GM21528 (cell line): ENCODE data around the gene CEP152.

Experiments
- ATAC-seq: cut with Tn5 transposase; IDR thresholded peaks from one replicate; pipeline ENCODE4 v1.9.1; 2021; ENCODE audit warnings: mild to moderate bottlenecking, moderate library complexity; ENCODE audit not compliant: unreplicated experiment, low FRiP score

CEP152 gene

DNA sequence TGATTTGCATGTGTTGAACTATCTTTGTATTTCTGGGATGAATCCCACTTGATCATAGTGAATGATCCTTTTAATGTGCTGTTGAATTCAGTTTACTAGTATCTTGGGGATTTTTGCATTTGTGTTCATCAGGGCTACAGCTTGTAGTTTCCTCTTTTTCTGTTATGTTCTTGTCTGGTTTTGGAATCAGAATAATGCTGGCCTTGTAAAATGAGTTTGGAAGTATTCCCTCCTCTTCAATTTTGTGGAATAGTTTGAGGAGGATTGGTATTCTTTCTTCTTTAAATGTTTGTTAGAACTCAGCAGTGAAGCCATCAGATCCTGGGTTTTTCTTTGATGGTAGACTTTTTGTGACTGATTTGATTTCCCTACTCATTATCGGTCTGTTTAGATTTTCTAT, 102.2 kb downstream of the CEP152 start:
- no peak for ATAC-seq

DNA sequence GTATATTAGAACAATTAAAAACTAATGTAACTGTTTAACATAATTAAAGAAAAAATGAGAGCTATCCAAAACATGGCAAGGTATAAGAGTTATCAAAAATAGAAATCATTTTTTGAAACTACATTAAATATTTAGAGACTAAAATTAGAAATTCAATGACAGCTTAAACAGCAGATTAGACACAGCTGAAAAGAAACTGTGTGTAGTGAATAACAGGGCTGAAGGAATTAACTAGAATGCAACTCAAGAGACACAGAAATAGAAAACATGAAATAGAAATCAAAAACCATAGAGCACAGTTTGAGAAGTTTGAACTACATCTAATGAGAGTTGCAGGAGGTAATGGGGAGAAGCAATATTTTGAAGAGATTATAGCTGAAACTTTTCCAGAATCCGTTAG, 105.5 kb downstream of the CEP152 start:
- no peak for ATAC-seq

GRCh38 chr15:48703544-48703943, 107.3 kb downstream of the CEP152 start:
- ATAC-seq: no peak

- no peak for ATAC-seq
Measured at GRCh38 chr15:48702569-48703236, 108.2 kb downstream of the CEP152 start.

- ATAC-seq: no peak
Measured at GRCh38 chr15:48696627-48697312, 114.1 kb downstream of the CEP152 start.

GRCh38 chr15:48695827-48696573, 114.9 kb downstream of the CEP152 start:
- ATAC-seq: no peak

- no peak for ATAC-seq
Measured at GRCh38 chr15:48695088-48695826, 115.6 kb downstream of the CEP152 start.

DNA sequence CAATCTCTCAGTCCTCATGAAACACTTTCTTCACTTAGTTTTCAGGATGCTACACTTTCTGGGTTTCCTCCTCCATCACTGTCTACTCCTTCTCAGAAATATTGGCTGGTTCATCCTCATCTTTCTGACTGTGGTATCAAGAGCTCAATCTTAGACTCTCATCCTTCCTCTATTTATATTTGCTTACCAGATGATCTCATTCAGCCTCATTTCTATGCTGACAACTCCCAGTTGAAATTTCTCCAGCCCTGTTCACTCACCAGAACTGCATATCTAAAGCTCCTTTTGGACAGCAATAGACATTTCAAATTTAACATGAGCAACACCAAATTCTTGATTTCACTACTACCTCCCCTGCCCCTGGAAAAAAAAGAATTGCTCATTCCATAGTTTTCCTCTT, 117.4 kb downstream of the CEP152 start:
- no peak for ATAC-seq

- ATAC-seq: no peak
Measured at GRCh38 chr15:48688493-48688892, 122.4 kb downstream of the CEP152 start.
